ENCODE results near the gene SSX7.
"Not testable (repeated sequence)": the region's sequence is repeated elsewhere in the genome, so short reads cannot be mapped to it uniquely, and the experiment has no call there.

SSX7 gene

GRCh38 chrX:52654800-52655199 is at the start of gene SSX7:
Gene SSX7, minus strand, starts transcription at chrX:52654900. Its CDS starts 1,428 bp downstream, at chrX:52653472.
- DNase-seq, result not testable (repeated sequence)

GRCh38 chrX:52692034-52692433 is 37.3 kb upstream of the SSX7 start:
- DNase-seq, result not testable (repeated sequence)

GRCh38 chrX:52662218-52662617 is 7.5 kb upstream of the SSX7 start:
- not testable (repeated sequence) for DNase-seq

- DNase-seq, result not testable (repeated sequence)
These were observed 775 bp upstream of the SSX7 start for GRCh38 chrX:52655475-52655874.

GRCh38 chrX:52650676-52651075 is 4.0 kb downstream of the SSX7 start:
- not testable (repeated sequence) for DNase-seq

GRCh38 chrX:52648956-52649355 is 5.7 kb downstream of the SSX7 start:
- not testable (repeated sequence) for DNase-seq

GRCh38 chrX:52628483-52628882 is 26.2 kb downstream of the SSX7 start:
- DNase-seq, result not testable (repeated sequence)

GRCh38 chrX:52620661-52621060 is 34.0 kb downstream of the SSX7 start:
- not testable (repeated sequence) for DNase-seq

GRCh38 chrX:52608961-52609360 is 45.7 kb downstream of the SSX7 start:
- no peak for DNase-seq

GRCh38 chrX:52603151-52603550 is 51.5 kb downstream of the SSX7 start:
- not testable (repeated sequence) for DNase-seq

GRCh38 chrX:52598886-52599285 is 55.8 kb downstream of the SSX7 start:
- no peak for DNase-seq

- no peak for DNase-seq
These were observed 60.0 kb downstream of the SSX7 start for GRCh38 chrX:52594658-52595057.

Measured in GDM1 (cell line).